ENCODE results near the gene FAM78B.

The FAM78B gene

GRCh38 chr1:166184012-166184411 lies 17.2 kb upstream of the FAM78B start:
- TF ChIP-seq TCF12 (IDR thresholded peaks at IDR 0.05; ENCODE audit: low read depth): no peak
- TF ChIP-seq CREB1 (IDR thresholded peaks at IDR 0.05; ENCODE audit: low read depth): no peak
- no peak for TF ChIP-seq ZBTB7A (IDR thresholded peaks at IDR 0.05; ENCODE audit: low read depth)
- no peak for TF ChIP-seq EP300 (IDR thresholded peaks at IDR 0.05; ENCODE audit: borderline replicate concordance)
- no peak for TF ChIP-seq TAF1 (IDR thresholded peaks at IDR 0.05; ENCODE audit: low read depth)
- TF ChIP-seq YY1 (IDR thresholded peaks at IDR 0.05; ENCODE audit: low read depth): no peak
- TF ChIP-seq CEBPB (IDR thresholded peaks at IDR 0.05): no peak
- TF ChIP-seq FOXM1 (IDR thresholded peaks at IDR 0.05; ENCODE audit: borderline replicate concordance, low read depth): no peak
- no peak for TF ChIP-seq EGR1 (IDR thresholded peaks at IDR 0.05)
- TF ChIP-seq RAD21 (IDR thresholded peaks at IDR 0.05; ENCODE audit: low read depth): no peak
- TF ChIP-seq, protein P1, sequence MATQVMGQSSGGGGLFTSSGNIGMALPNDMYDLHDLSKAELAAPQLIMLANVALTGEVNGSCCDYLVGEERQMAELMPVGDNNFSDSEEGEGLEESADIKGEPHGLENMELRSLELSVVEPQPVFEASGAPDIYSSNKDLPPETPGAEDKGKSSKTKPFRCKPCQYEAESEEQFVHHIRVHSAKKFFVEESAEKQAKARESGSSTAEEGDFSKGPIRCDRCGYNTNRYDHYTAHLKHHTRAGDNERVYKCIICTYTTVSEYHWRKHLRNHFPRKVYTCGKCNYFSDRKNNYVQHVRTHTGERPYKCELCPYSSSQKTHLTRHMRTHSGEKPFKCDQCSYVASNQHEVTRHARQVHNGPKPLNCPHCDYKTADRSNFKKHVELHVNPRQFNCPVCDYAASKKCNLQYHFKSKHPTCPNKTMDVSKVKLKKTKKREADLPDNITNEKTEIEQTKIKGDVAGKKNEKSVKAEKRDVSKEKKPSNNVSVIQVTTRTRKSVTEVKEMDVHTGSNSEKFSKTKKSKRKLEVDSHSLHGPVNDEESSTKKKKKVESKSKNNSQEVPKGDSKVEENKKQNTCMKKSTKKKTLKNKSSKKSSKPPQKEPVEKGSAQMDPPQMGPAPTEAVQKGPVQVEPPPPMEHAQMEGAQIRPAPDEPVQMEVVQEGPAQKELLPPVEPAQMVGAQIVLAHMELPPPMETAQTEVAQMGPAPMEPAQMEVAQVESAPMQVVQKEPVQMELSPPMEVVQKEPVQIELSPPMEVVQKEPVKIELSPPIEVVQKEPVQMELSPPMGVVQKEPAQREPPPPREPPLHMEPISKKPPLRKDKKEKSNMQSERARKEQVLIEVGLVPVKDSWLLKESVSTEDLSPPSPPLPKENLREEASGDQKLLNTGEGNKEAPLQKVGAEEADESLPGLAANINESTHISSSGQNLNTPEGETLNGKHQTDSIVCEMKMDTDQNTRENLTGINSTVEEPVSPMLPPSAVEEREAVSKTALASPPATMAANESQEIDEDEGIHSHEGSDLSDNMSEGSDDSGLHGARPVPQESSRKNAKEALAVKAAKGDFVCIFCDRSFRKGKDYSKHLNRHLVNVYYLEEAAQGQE (IDR thresholded peaks at IDR 0.05; ENCODE audit: low read depth): no peak
- no peak for TF ChIP-seq NFIC (IDR thresholded peaks at IDR 0.05)
- TF ChIP-seq TEAD4 (IDR thresholded peaks at IDR 0.05): no peak
- TF ChIP-seq, protein P2, sequence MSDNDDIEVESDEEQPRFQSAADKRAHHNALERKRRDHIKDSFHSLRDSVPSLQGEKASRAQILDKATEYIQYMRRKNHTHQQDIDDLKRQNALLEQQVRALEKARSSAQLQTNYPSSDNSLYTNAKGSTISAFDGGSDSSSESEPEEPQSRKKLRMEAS (IDR thresholded peaks at IDR 0.05): no peak
- TF ChIP-seq USF1 (IDR thresholded peaks at IDR 0.05): no peak

DNA sequence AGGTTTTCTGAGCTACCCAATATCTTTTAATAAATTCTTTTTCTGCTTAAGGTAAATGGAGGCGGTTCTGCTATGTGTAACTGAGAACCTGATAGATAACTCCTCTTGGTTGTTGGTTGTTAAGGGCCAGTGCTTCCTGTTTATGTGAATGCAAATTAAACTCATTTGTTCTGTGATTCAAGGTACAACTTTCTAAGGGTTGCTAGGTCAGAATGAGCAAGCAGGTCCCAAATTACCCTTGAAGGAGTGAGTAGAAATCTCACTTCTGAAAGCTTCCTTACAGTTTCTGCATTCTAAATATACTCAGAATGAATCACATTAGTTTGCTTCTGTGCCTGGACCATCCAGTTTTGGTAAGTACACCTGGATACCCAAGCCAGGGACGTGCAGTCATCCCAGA lies 15.5 kb upstream of the FAM78B start:
- TF ChIP-seq ZBTB7A (IDR thresholded peaks at IDR 0.05; ENCODE audit: low read depth) (no peak), FOXM1 (IDR thresholded peaks at IDR 0.05; ENCODE audit: borderline replicate concordance, low read depth) (no peak), TCF12 (IDR thresholded peaks at IDR 0.05; ENCODE audit: low read depth) (no peak), EGR1 (IDR thresholded peaks at IDR 0.05) (no peak), RAD21 (IDR thresholded peaks at IDR 0.05; ENCODE audit: low read depth) (no peak), EP300 (IDR thresholded peaks at IDR 0.05; ENCODE audit: borderline replicate concordance) (no peak), NFIC (IDR thresholded peaks at IDR 0.05) (no peak), TAF1 (IDR thresholded peaks at IDR 0.05; ENCODE audit: low read depth) (no peak), USF1 (IDR thresholded peaks at IDR 0.05) (no peak), CREB1 (IDR thresholded peaks at IDR 0.05; ENCODE audit: low read depth) (no peak), YY1 (IDR thresholded peaks at IDR 0.05; ENCODE audit: low read depth) (no peak), CEBPB (IDR thresholded peaks at IDR 0.05) (no peak), TEAD4 (IDR thresholded peaks at IDR 0.05) (no peak)
- TF ChIP-seq, protein P2 (IDR thresholded peaks at IDR 0.05): no peak
- TF ChIP-seq, protein P1 (IDR thresholded peaks at IDR 0.05; ENCODE audit: low read depth): no peak

DNA sequence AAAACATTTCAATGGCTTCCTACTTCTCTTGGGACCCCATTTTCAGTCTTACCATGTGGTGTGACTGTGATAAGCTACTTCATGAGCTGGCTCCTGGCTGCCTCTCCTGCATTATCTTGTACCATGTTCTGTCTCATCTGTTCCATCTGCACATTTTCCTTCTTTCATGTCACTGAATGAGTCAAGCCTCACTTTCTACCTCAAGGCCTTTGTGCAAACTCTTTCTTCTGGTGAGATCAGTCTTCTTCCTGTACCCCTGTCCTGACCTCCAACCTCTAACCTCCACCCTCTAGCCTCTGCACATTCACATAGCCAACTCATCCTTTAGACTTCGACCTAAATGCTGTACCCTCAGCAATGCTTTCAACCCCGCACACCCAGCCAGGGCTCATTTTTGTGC lies 9.6 kb upstream of the FAM78B start:
- TF ChIP-seq FOXM1 (IDR thresholded peaks at IDR 0.05; ENCODE audit: borderline replicate concordance, low read depth) (no peak), CEBPB (IDR thresholded peaks at IDR 0.05) (no peak), EP300 (IDR thresholded peaks at IDR 0.05; ENCODE audit: borderline replicate concordance) (no peak), TCF12 (IDR thresholded peaks at IDR 0.05; ENCODE audit: low read depth) (no peak), RAD21 (IDR thresholded peaks at IDR 0.05; ENCODE audit: low read depth) (no peak), NFIC (IDR thresholded peaks at IDR 0.05) (no peak), CREB1 (IDR thresholded peaks at IDR 0.05; ENCODE audit: low read depth) (no peak), TAF1 (IDR thresholded peaks at IDR 0.05; ENCODE audit: low read depth) (no peak), ZBTB7A (IDR thresholded peaks at IDR 0.05; ENCODE audit: low read depth) (no peak), YY1 (IDR thresholded peaks at IDR 0.05; ENCODE audit: low read depth) (no peak)
- TF ChIP-seq, protein P1 (IDR thresholded peaks at IDR 0.05; ENCODE audit: low read depth): no peak
- TF ChIP-seq, protein P2 (IDR thresholded peaks at IDR 0.05): no peak

DNA sequence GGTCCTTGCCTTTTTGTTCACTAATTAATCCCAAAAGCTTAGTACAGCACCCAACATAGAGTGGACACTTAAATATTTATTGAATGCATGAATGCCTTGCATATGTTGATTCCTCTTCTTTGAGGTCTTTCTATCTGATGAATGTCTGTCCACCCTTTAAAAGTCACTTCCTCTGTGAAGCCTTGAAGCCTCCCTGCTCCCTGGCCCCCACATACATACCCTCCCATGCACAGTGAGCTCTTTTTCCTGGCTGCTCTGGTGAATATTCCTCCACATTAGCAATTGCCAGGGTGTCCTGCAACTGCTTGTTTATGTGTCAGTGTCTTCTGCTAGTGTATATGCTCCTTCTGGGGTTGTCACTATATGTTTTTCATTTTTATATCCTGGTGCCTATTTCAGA lies 8.2 kb upstream of the FAM78B start:
- TF ChIP-seq NFIC (IDR thresholded peaks at IDR 0.05) (no peak), CREB1 (IDR thresholded peaks at IDR 0.05; ENCODE audit: low read depth) (no peak), ZBTB7A (IDR thresholded peaks at IDR 0.05; ENCODE audit: low read depth) (no peak)

Measured in Ishikawa (cell line).